A204.1 (cell line): ENCODE measurements around the gene KCNK4.

Experiments
- FAIRE-seq: peaks from 2 replicates; lab custom pipeline; 2012; peaks lifted over from hg19 to GRCh38; lab: Jason Lieb, UNC

KCNK4 gene

GRCh38 chr11:64349025-64349387 is 57.9 kb downstream of the KCNK4 start:
- FAIRE-seq: no peak

DNA sequence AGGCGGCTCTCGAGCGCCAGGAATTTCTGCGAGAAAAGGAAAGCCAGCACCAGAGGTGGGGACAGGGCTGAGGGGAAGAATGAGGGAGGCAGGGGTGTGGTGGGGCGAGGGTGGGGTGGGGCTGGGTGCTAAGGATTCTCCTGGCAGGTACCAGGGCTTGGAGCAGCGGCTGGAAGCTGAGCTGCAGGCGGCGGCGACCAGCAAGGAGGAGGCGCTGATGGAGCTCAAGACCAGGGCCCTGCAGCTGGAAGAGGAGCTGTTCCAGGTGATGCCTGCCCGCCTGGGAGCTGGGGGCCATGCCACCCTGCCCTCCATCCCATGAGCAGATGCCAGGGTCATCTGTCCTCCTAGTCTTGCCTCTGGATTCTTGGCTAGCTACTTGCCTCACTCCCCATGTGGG is 58.3 kb downstream of the KCNK4 start:
- no peak for FAIRE-seq
